HG03159 (cell line): Measurements from ENCODE around the gene NNT.

Source experiments
- ATAC-seq: cut with Tn5 transposase; IDR thresholded peaks from one replicate; pipeline ENCODE4 v1.9.1; 2021; ENCODE audit warnings: mild to moderate bottlenecking, moderate library complexity; ENCODE audit not compliant: unreplicated experiment

The NNT gene

DNA sequence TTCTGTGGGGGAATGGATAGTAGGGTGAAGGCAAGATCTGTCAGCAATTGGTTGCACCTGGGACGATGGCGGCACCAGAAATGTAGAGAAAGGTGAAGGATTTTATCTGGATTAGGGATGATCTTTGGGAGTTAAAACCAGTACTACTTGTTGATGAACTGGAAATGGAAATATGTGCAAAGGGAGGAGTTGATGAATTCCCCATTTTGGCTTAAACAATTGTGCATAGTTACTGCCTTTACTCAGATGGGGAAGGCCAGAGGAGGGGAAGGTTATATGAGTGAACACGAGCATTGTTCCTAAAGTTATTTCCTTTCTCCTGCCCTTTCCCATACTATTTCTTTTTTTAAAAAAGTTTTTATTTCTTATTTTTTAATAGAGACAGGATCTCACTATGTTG lies 19.1 kb downstream of the NNT start:
- no peak for ATAC-seq

DNA sequence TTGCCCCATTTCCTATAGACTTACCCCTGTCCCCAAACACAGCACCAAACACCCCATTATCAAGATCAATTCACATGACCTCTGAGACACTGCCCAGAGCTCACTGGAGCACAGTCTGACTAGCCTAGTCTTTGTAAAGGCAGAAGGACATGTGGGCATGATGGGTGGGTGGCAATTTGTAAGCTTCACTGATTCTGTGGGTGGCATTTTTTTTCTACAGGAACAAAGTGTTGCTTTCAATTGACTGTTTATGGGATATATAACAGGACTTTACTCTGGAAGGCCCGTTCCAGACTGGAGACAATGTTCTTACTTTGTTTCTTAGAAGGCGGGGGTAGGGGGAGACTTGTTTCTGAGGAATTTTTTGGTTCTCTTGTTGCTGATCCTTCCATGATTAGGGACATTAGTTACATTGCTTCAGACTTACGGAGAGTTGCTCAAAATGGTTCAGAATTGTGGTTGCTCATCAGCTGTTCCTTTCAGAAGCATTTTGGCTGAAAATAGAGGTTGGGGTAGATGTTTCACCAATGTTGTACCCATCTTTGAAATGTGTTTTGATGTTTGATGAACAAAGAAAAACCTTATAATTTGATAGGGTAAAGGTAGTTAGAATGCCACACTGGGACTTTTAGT lies 20.2 kb downstream of the NNT start:
- ATAC-seq, result no peak

DNA sequence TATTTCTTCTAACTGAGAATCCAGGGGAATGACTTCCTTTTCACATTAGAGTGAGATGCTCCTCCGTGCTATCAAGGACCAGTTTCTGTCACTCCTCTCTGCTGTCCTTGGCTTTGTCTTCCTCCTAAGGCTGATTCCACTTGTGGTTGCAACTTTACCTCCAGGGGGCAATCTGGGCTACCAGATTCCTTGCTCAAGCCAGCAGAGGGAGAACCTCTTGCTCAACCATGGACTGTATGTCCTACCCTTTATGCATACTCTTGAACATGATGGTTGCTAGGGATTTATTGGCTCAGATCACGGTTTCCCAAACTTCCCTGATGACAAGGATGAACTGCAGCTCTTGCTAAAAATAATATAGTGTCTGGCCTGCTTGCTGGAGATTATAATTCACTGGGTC lies 24.0 kb downstream of the NNT start:
- no peak for ATAC-seq

DNA sequence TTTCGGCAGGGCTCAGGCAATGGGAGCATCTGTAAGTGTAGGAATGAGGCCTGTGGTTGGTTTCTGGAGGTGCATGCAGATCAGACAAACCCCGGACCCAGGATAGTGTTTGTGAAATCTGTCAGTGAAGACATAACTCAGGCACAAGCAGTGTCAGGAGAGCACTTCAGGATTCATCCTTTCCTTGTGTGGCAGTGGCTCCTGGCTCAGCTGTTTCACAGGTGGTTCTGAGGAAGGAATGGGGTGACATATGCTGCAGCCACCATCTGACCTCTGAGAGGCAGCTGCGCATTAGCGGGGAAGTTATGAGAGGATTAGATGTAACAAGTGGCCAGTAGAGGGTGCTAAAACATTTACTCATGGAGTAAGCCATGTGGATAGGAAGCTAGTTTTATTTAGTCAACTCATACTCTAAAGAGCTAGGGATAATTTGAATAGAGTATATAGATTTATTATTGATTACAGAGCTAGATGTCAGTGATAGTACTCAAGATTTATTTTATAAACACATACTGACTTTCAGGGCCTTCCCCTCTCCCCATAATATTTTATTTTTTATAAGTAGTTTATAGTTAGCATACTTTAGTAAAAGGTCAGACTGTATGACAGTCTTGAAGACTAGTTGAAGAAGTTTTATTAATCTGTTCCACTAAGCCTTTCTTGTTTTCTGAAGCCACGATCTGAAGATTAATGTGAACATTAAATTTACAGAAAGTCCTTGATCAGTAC lies 28.4 kb downstream of the NNT start:
- ATAC-seq, result peak; percentile 97

DNA sequence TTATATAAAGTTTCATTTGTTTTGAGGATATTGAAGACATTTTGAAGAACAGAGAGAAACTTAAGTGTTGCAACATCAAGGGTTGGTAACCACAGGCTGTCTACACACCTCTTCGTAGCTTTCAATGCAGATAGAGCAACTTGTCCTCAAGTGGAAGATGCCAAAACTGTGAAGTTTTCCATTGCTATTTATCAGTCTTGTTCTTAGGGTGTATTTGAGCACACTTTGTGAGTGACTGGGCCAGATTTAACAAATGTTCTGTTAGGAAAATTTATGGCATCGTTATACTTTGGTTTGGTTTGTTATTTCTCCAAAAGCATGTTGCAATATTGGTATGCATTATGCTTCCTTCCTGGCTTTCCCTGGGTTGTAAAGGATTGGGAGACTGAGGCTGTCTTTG lies 31.6 kb downstream of the NNT start:
- no peak for ATAC-seq

DNA sequence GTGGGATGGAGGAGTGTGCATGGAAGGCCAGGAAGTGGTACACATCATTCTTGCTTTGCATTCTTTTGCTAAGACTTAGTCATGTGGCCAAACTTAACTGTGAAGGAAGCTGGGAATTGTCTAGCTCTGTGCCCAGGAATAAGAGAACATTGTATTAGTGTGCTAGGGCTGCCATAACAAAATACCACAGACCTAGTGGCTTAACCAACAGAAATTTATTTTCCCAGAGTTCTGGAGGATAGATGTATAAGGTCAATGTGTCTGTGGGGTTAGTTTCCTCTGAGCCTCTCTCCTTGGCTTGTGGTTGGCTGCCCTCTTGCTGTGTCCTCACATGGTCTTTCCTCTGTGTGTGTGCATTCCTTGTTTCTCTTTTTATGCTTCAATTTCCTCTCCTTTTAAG lies 32.4 kb downstream of the NNT start:
- ATAC-seq, result no peak

DNA sequence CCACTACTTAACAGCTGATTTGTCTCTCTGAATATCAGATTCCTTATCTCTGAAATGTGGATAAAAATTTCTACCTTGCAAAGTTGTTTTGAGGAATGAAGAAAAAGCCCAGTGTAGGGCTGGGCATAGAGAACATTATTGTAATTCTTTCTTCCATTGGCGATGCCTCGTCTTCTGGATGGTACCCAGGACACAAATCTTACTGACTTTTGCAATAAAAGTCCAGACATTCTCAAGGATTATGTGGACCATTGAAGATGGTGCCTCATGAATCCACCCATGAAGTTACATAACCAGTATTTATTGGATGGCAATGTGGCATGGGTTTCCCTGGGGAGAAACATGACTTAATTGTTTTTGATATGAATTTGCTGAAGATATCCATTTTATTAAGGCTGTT lies 33.1 kb downstream of the NNT start:
- no peak for ATAC-seq

DNA sequence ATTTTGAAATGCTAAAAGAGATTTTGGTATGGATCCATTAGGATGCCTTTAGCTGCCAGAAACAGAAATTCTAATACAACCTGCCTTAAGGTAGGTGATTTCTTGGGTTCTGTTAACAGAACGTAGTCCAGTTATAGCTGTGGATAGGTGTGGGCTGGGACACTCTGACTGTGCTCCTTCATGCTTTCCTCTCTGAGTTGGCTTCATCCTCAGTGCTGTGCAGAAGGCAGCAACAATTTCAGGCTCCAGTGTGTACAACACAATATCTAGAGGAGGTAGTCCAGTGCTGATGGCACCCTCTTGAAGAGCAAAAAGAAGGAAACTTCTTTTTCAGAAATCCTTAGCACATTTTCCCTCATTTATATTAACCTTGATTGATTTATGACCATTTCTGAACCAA lies 34.4 kb downstream of the NNT start:
- ATAC-seq, result no peak

DNA sequence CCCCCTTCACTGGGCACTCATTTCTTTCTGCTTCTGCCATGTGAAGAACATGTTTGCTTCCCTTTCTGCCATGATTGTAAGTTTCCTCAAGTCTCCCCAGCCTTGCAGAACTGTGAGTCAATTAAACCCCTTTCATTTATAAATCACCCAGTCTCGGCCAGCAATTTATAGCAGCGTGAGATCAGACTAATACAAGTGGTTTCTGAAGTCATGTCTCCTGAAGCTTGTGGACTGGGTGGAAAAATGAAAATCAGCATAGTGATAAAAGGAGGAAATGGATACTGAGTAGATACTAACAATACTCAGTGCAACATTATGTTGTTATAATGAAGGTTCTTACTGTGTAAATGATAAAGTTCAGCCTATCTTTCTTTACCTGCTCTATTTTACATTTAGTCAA lies 35.1 kb downstream of the NNT start:
- no peak for ATAC-seq

DNA sequence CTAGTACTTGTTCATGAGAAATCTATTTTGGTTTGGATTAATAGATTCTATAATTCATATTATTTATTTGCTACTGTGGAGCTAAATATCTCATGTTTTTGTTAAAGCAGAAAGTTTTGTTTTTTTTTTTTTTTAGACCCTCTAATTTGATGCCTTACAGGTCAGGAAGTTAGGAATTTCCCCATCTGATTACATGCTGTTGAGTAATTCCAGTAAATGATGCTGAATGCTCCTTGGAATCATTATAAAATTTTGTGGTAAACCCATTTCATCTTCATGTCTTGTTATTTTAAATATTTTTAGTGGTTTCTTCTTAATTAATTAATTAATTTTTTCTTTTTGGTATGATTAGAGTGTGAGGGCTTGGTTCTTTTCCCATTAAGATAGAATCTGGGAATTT lies 35.6 kb downstream of the NNT start:
- ATAC-seq, result no peak

DNA sequence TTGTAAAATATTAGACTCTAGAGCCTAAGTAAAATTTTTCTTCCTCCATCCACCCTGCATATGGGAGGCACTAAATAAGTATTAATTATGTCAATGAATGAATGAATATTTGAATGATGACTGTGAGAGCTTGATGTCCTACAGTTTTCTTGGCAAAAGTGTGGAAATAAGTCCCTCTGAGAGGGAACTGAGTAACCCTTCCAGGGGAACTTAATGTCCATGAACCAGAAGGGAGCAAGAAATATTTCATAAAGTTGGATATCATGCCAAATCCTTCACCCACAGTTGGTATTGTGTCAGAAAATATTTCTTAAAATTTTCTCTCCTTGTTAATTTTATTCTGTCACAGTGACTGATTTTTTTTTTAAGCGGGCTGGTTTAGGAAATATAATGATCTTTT lies 36.6 kb downstream of the NNT start:
- no peak for ATAC-seq

DNA sequence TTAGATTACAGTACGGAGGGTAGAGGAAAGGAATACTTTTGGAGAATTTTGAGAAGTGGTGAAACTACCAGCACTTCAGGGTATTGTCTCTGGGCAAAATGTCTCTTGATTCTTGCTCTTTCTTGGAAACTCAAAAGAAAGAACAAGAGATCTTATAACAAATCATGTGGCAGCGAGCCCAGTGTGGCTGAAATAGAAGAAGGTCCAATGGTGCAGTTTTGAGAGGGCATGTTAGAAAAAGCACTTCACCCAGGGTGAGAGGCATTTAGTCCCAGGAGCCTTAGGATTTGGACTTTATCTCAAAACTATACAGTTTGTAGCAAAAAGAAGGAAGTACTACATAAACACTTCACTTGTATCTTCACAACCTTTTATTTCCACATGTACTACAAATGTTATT lies 39.4 kb downstream of the NNT start:
- no peak for ATAC-seq

DNA sequence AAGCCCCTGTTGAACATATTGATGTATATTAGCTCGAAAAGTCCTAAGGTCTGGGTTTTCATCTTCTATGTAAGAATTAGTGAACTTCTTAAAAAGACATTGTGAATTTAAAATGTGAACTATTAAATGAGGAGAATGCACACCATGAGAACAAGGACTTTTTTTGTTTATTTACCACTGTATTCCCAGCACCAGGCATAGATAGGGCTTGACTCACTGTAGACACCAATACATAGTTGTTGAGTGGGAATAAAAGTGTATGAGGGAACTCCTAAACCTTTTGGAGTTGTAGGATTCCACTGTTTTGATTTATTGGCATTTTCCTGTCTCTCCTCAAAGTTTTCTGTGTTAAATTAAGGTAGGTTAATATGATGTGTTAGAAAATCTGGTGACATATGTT lies 40.3 kb downstream of the NNT start:
- ATAC-seq, result no peak

DNA sequence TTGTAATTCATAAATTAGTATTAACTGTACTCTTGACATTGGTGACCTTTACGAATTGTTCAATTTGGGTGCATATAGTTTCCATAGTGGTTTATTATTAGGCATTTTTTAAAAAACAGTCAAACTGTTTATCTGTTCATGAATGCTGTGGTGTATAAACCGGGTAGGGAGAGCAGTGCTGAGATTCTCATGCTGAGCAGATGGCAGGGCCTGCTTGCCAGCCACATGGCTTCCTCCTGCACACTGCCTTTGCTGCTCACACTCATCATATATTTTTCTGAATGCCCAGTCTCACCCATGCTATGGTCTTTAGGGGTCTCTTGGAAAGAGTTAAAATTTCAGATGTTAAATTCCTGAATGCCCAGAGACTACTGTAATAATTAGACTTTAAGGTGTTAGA lies 40.8 kb downstream of the NNT start:
- no peak for ATAC-seq

DNA sequence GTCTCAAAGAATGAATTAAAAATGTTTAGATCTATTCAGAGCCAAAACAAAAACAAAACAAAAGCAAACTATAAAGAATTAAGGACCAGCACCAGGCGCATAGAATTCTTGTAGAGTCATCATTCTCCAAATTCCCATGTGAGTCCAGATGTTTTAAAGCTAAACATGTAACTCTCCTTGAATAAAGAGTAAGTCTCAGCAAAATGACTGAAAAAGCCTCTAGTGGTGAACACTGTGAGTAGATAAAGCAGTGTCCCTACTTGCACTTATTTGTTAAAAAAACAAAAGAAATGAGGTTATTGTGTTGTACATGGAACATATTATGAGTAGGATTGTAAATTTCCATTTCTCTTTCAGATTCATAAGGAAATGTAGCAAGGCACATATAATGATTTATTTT lies 44.0 kb downstream of the NNT start:
- ATAC-seq, result no peak

DNA sequence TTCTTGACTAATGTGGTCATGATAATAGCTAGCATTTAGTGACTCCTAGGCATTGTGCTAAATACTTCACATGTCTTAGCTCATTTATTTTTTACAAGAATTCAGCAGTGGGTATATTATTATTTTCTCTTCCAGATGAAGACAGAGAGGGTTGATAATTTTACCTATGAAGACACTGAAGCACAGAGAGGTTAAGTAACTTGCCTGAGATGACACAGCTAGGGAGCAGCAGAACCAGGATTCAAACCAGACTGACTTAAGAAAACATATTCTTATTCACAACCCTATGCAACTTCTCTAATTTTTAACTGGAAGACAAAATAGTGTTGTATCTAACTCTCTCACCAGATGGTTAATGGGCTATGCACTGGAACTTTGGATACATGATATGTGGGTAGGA lies 44.8 kb downstream of the NNT start:
- no peak for ATAC-seq

DNA sequence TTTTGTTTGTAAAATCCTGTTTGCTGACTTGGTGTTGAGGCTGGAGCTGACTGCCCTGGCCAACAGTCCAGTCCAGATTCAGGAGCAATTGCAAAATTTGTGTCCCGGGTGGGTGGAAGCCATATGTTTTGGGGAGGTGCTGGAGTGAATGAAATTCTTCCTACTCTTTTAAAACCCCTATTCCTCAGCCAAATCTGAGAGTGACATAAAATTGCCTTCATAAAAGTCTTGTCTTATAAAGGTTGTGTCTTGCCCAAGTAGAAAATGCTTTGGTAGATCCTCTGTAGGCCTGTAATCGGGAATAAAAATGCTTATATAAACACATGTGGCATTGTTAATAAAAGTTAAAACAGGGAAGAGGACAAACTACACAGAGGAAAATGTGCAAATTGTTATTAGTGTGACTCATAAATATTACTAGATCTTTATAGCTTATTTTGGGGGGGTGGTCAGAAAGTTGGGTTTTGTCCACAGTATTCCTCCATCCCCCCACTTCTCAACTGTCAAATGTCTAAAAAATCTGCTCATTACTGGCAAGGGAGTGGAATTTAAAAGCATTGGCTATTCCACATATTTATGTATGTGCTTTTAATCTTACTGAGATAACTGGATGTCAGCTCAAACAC lies 45.6 kb downstream of the NNT start:
- ATAC-seq, result no peak

DNA sequence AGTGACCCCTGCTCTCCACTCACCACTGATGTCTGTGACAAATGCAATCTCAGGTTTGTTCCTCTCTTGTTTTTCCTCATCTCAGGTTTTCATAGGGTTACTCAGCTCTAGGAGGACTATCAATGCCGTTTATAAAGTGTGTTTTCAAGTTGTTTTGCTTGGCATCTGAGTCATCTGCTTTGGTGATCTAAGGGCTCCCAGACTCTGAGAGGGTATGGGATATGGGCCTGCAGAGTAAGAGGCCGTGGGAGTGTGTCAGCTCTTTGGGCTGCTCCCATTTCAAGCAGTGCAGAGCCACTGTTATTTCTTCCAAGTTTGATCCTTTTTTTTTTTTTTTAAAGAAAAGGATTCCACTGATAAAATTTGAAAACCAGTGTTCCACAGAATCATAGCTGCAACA lies 46.3 kb downstream of the NNT start:
- no peak for ATAC-seq

DNA sequence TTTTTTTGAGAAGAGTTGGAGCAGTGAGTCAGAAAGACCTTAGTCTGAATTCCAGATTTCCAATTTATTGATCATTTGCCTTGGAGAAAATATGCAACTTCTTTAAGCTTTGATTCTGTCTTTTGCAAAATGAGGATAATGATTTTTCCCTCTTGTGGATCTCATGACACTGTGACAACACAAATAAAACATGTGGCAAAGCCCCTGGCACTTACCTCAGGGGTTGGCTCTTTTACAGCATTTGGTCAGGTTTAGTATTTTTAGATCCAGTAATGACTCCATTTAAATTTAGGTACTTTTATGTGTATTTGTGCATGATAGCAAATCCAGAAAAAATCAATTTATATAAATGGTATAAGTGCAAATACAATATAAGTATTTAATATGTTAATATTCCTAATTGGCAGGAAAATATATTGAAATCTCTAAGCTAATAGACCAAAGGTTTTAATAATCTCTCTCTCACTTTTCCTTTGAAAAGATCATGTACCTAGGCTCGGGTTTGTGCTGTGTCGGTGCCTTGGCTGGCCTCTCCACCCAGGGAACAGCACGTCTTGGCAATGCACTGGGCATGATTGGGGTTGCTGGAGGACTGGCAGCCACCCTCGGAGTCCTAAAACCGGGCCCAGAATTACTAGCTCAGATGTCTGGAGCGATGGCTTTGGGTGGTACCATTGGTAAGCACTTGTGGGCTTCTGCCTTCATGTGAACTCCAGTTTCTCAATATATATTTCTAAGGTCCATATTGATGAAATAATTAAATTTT lies 49.7 kb downstream of the NNT start:
- ATAC-seq, result no peak

DNA sequence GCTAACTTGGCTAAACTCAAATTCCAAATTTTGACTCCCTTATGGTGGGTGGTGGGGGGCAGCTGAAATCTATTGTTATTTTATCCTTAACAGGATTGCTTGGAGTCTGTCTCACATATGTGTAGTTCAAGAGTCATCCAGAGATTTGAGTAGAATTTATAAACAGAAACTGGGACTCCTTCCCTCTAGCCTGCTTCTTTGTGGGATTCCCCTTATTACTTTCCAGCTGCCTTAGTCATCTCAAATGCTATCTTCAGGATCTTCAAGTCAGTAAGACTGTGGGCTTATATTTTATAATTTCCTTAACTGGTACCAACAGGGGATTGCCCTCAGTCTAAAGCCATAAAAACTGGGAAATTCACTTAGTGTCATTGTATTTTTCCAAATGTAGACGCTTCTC lies 55.5 kb downstream of the NNT start:
- no peak for ATAC-seq

DNA sequence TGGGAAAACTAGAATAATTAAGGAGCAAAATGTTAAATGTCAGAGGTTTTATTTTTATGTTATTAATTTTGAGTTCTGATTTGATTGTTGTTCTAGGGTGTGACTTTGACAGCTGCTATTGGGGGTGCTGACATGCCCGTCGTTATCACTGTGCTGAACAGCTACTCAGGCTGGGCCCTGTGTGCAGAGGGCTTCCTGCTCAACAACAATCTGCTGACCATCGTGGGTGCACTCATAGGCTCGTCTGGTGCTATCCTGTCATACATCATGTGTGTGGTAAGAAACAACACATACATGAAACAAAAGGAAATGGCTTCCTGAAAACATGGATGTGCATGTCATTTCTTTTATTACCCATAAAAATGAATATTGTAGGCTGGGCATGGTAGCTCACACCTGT lies 56.1 kb downstream of the NNT start:
- no peak for ATAC-seq

DNA sequence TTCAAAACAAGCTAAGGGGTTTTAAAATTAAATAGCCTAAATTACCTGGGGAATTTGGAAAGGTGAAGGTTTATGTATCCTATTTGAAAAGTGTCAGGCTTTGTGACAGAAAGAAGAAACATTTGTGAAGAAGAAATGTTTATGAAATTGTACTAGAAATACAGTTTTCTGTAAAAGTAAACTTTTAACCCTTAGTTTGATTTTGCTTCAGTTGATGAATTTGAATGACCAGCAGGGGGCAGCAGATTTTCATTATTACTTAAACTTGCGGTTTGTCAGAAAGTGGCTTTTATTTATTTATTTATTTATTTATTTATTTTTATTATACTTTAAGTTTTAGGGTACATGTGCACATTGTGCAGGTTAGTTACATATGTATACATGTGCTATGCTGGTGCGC lies 58.1 kb downstream of the NNT start:
- no peak for ATAC-seq
